ENCODE measurements around the gene ADCK1. TPM values are rescaled to one million over a fixed set of nuclear protein-coding genes. Genes with fewer than 3 reads are reported as not detected.

The ADCK1 gene
- total RNA-seq, 1 experiment from 2014 or later: 12.2 TPM

- Histone ChIP-seq H3K9ac (ENCODE audit: extremely low read depth, insufficient read length, low read length) (no peak overlapping the region), H3K23me2 (ENCODE audit: insufficient read length, low read depth, low read length, poor library complexity, severe bottlenecking) (no peaks in the 10 kb centered on the region), H2BK15ac (ENCODE audit: low read depth, low read length) (no peak overlapping the region), H2BK5ac (ENCODE audit: insufficient read length, low read length) (no peak overlapping the region), H3K4ac (ENCODE audit: low read depth, low read length) (no peak overlapping the region), H4K20me1 (ENCODE audit: control insufficient read depth, insufficient read depth, insufficient read length) (no peaks in the 10 kb centered on the region), H3K18ac (ENCODE audit: insufficient read length, low read depth, low read length) (no peak overlapping the region), H2AFZ (ENCODE audit: low read length) (no peak overlapping the region), H2AK5ac (ENCODE audit: insufficient read length, low read length) (no peak overlapping the region), H2BK12ac (ENCODE audit: insufficient read length, low read depth, low read length) (no peak overlapping the region), H4K8ac (replicated peaks; ENCODE audit: insufficient read length, low read depth, low read length) (no peak overlapping the region), H3K14ac (ENCODE audit: insufficient read depth, low read length) (no peak overlapping the region), H2BK120ac (ENCODE audit: low read depth, low read length, poor library complexity, severe bottlenecking) (no peak overlapping the region), H3K79me2 (ENCODE audit: insufficient read depth, low read length) (no peaks in the 10 kb centered on the region), H3K79me1 (ENCODE audit: insufficient read depth, low read depth, low read length, poor library complexity, severe bottlenecking) (no peaks in the 10 kb centered on the region), H3K27me3 (ENCODE audit: insufficient read depth, low read length) (no peaks in the 10 kb centered on the region), H2BK20ac (ENCODE audit: low read depth, low read length, poor library complexity, severe bottlenecking) (no peak overlapping the region), H3K27ac (ENCODE audit: insufficient read length, low read depth, low read length) (no peak overlapping the region), H3K56ac (ENCODE audit: insufficient read length, low read depth, low read length) (no peak overlapping the region), H3K23ac (ENCODE audit: insufficient read length, low read depth, low read length) (no peak overlapping the region), H4K5ac (ENCODE audit: insufficient read length, low read depth, low read length) (no peak overlapping the region), H3K9me3 (ENCODE audit: control insufficient read depth, low read depth, low read length) (no peaks in the 10 kb centered on the region), H3K4me2 (ENCODE audit: insufficient read depth, insufficient read length, low read length) (no peak overlapping the region), H4K91ac (ENCODE audit: insufficient read length, low read depth, low read length) (no peak overlapping the region), H3T11ph (ENCODE audit: low read length) (no peak overlapping the region), H3K4me1 (ENCODE audit: insufficient read depth, low read length) (no peaks in the 10 kb centered on the region)
- H3K4me1 Mint-ChIP-seq: no peaks in the 10 kb centered on the region
- peaks cover 5 to 13% (median 9%) of the 10 kb centered on the region in 3 experiments; a peak in 6 of 7 replicates for H3K36me3 Mint-ChIP-seq (ENCODE audit: insufficient read depth in 1 of 3, low read depth in 3 of 3)
- H3K9me3 Mint-ChIP-seq: no peaks in the 10 kb centered on the region; a peak in 1 of 5 replicates
- TF ChIP-seq, protein P1, sequence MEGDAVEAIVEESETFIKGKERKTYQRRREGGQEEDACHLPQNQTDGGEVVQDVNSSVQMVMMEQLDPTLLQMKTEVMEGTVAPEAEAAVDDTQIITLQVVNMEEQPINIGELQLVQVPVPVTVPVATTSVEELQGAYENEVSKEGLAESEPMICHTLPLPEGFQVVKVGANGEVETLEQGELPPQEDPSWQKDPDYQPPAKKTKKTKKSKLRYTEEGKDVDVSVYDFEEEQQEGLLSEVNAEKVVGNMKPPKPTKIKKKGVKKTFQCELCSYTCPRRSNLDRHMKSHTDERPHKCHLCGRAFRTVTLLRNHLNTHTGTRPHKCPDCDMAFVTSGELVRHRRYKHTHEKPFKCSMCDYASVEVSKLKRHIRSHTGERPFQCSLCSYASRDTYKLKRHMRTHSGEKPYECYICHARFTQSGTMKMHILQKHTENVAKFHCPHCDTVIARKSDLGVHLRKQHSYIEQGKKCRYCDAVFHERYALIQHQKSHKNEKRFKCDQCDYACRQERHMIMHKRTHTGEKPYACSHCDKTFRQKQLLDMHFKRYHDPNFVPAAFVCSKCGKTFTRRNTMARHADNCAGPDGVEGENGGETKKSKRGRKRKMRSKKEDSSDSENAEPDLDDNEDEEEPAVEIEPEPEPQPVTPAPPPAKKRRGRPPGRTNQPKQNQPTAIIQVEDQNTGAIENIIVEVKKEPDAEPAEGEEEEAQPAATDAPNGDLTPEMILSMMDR (conservative IDR thresholded peaks at IDR 0.05): no peak
- no peak for DNase-seq
- WGBS (ENCODE audit: extremely low coverage, insufficient read length, low lambda C conversion rate): no CpG with 5 or more reads among the region's 9 CpGs
- no peak overlapping the region for H3K4me3 Mint-ChIP-seq
- H3K27ac Mint-ChIP-seq: no peak overlapping the region
- no peaks in the 10 kb centered on the region for H3K27me3 Mint-ChIP-seq (ENCODE audit: low read depth)
Measured at GRCh38 chr14:77926942-77927341, 127.0 kb downstream of the ADCK1 start.
